G401 (cell line): ENCODE measurements around the gene COX4I1. TPM values are rescaled to one million over a fixed set of nuclear protein-coding genes. Genes with fewer than 3 reads are reported as not detected.

Experiments used
- DNase-seq: peaks from one replicate; pipeline ENCODE4 v3.0.0-alpha.2; 2015; ENCODE audit warnings: low spot score
- in situ Hi-C: cut with HindIII; loops from 2 replicates; pipeline ENCODE4 v1.10.0; 2016; ENCODE audit warnings: low sequenced_read_pairs, mixed read lengths
- total RNA-seq: library from RNA; depleted of rRNA; stranded (reverse); fragments of >200 nt; shearing (Covaris generic); gene quantifications from 2 replicates; pipeline ENCODE4 v1.2.3, GENCODE V29; 2014

COX4I1 gene
- total RNA-seq, 1 experiment from 2014 or later: 695 TPM

DNA sequence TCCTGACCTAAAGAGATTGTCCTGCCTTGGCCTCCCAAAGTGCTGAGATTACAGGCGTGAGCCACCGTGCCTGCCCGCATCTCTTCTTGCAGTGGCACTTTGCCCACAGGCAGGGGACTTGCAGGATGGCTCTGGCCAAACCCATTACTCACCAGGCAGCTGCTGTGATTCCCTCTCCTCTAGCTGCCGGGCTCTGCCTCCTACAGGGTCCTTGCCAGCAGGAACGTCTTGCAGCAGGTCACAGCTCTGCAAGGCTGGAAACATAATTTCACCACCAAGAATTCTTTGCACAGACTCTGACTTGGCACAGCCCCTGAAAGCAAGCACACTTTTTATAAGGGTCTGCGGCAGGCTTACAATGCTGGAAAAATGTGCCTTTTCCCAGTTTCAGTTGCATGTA, 20.3 kb downstream of the COX4I1 start:
- DNase-seq: no peak
- in situ Hi-C loops: no loop called here

DNA sequence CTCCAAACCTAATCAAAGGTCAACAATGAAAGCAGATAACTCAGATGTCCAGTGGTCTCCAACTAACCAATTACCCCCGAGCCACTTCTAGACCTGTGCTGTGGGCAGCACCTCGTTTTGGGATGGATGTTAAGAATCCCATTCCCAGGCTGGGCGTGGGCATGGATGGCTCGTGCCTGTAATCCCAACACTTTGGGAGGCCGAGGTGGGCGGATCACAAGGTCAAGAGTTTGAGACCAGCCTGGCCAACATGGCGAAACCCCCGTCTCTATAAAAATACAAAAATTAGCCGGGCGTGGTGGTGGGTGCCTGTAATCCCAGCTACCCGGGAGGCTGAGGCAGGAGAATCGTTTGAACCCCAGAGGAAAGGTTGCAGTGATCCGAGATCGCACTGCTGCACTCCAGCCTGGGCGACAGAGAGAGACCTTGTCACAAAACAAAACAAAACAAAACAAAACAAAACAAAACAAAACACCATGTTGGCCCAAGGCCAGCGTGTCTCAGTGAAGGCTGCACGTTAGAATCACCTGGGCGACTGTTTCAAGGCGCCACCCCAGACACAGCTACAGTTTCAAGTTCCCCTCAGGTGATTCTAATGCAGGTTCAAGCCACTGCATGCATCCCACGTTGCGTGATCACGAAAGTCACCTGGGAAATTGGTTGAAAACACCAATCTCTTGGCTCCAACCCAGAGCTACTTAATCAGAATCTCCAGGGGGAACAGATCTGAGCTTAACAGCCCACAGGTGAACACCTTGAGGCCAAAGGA, 21.3 kb downstream of the COX4I1 start:
- DNase-seq: no peak
- in situ Hi-C loops: no loop called here

- in situ Hi-C loops: no loop called here
- DNase-seq: peak; percentile 70
These were observed 22.1 kb downstream of the COX4I1 start for GRCh38 chr16:85821390-85822135.

DNA sequence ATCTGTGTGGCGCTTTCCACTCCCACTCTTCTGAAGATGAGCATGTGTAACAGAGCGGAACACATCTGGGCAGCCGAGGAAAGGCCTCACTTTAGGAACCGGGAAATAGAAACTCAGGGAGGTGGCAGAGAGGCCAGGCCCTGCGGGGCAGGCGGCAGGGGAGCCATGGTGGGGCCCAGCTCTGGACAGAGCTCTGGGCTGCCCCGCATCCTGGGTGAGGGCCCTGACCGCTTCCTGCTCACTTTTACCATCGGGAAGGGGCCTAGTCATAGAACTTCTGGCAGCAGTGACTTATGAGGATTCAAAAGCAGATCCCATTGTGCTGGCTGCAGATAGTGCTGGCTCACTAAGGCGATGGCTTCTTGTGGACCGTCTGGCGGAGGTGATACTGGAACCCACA, 22.6 kb downstream of the COX4I1 start:
- no peak for DNase-seq
- in situ Hi-C loops: no loop called here

DNA sequence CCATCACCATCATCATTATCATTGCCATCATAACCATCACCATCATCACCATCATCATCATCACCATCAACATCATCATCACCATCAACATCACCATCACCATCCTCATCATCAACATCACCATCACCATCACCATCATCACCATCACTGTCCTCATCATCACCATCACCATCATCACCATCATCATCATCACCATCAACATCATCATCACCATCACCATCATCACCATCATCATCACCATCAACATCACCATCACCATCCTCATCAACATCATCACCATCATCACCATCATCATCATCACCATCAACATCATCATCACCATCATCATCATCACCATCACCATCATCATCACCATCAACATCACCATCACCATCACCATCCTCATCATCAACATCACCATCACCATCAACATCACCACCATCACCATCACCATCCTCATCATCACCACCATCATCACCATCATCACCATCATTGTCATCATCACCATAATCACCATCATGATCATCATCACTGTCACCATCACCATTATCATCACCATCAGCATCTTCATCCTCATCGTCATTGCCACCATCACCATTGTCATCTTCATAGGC, 23.9 kb downstream of the COX4I1 start:
- DNase-seq: no peak
- in situ Hi-C loops: no loop called here

- DNase-seq: no peak
- in situ Hi-C loops: no loop called here
These were observed 25.0 kb downstream of the COX4I1 start for GRCh38 chr16:85824161-85825135.

DNA sequence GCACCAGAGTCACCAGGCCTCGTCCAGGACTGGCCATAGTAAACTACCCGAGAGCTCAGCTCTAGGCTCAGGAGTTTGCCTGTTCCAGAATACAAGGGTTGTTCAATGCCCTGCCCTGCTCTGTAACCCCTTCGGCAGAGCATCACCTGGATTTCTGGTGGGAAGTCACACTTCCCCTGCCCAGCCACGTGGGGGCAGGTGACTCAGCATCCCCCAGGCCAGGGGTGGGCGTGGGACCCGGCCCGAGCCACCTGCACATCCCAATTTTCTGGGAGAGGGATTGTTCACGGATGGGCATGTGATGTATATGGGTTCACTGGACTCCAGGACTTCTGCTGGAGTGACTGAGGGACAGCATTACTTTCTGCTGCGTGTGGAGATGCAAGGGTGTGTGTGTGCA, 25.8 kb downstream of the COX4I1 start:
- in situ Hi-C loops: no loop called here

GRCh38 chr16:85826686-85827247, 27.3 kb downstream of the COX4I1 start:
- in situ Hi-C loops: no loop called here
- no peak for DNase-seq

More for the DNA sequence above, 25.8 kb downstream of the COX4I1 start:
- no peak for DNase-seq

GRCh38 chr16:85828166-85828565, 28.7 kb downstream of the COX4I1 start:
- DNase-seq: no peak
- in situ Hi-C loops: no loop called here

DNA sequence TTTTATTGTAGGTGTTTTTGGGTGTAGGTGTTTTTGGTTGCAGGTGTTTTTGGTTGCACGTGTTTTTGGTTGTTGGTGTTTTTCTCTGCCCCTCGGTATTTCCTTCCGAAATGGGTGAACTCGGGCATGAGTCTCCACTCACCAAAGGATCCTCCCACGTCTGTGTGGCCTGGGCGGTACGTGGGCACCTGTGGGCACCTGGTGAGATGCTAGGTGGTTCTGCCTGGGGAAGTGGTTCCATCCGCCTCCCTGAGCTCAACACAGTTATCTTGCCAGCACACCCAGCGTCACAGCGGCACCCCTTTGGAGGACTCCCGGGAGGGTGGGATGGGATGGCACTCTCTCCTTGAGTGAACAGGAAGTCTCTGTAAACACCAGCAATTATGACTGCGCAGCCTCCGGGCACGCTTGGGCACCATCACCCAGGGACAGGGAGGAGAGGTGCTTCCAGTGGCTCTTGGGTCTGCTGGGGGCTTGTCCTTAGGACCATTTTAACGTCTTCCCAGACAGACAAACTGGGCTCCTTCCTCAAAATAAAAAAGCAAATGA, 29.8 kb downstream of the COX4I1 start:
- DNase-seq: no peak
- in situ Hi-C loops: no loop called here

- no peak for DNase-seq
- in situ Hi-C loops: no loop called here
These were observed 30.4 kb downstream of the COX4I1 start for GRCh38 chr16:85829751-85830445.

DNA sequence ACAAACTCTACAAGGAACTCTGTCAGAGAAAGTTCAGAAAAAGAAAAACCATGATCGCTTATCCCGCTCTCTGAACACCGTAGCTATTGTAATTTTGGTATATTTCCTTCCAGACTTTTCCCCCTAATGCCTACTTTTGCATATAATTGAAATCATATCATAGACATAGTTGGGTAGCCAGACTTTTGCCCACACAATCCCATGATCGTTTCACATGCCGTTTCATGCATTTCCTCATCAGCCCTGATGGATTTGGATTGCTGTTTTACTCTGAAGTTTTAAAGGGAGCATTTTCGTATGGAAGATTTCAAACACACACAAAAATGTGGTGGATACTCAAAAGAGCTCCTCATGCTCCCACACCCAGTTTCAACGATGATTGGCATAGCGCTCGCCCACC, 31.3 kb downstream of the COX4I1 start:
- in situ Hi-C loops: no loop called here
- DNase-seq: no peak

GRCh38 chr16:85832570-85833218, 33.2 kb downstream of the COX4I1 start:
- DNase-seq: peak; percentile 23
- in situ Hi-C loops: no loop called here

GRCh38 chr16:85833219-85833920, 33.9 kb downstream of the COX4I1 start:
- DNase-seq: no peak
- in situ Hi-C loops: no loop called here

DNA sequence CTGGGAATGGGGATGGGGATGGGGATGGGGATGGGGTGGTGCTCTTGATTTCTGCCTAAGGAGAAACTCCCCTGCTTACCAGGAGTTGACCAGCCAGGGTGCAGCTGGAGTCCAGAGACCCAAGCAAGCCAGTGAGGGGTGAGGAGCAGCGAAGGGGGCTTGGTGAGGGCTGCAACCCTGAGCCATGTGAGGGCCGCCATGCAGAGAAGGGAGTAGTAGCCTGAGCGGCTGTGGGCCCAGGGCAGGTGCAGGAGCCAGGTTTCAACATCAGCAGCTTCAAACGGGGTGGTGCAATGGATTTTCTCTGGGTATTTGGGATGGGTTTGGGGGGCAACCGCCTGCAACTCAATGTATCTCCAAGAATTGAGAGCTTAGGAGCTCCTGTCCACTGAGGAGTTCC, 35.2 kb downstream of the COX4I1 start:
- no peak for DNase-seq
- in situ Hi-C loops: no loop called here

- in situ Hi-C loops: no loop called here
- no peak for DNase-seq
These were observed 35.8 kb downstream of the COX4I1 start for GRCh38 chr16:85835227-85835751.
